ENCODE data around the gene MPHOSPH10.

The MPHOSPH10 gene

DNA sequence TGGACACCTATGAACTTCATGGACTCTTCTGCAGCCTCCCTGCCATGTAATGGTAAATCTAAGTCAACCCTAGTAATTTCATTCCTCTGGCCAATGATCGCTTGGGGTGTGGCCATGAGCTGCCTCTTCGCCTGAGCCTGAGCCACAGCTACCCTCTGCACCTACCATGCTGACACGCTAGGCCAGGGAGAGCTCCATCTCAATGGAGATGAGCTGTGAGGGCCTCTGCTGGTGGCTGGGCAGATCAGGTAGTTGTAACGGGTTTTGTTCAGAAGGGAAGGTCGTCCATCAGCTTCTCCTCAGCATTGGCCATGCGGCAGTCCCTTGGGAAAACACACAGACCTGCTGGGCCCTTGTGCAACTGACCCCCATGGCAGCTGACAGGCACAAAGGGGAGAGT, 24.4 kb downstream of the MPHOSPH10 start:
- peak; percentile 14 for DNase-seq (ENCODE audit: low spot score)
- ChIA-PET CTCF (interaction anchor here (0.6 kb wide), 1 partner anchor 39 kb away, joined by 8 read pairs; no protein-coding TSS in a partner anchor), POLR2A (ENCODE audit: low non-redundant PET) (no interaction called here)
- H3K27ac ChIP-seq: no peak overlapping the region
- TF ChIP-seq, protein P1, sequence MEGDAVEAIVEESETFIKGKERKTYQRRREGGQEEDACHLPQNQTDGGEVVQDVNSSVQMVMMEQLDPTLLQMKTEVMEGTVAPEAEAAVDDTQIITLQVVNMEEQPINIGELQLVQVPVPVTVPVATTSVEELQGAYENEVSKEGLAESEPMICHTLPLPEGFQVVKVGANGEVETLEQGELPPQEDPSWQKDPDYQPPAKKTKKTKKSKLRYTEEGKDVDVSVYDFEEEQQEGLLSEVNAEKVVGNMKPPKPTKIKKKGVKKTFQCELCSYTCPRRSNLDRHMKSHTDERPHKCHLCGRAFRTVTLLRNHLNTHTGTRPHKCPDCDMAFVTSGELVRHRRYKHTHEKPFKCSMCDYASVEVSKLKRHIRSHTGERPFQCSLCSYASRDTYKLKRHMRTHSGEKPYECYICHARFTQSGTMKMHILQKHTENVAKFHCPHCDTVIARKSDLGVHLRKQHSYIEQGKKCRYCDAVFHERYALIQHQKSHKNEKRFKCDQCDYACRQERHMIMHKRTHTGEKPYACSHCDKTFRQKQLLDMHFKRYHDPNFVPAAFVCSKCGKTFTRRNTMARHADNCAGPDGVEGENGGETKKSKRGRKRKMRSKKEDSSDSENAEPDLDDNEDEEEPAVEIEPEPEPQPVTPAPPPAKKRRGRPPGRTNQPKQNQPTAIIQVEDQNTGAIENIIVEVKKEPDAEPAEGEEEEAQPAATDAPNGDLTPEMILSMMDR (conservative IDR thresholded peaks at IDR 0.05; ENCODE audit: low read depth): no peak

DNA sequence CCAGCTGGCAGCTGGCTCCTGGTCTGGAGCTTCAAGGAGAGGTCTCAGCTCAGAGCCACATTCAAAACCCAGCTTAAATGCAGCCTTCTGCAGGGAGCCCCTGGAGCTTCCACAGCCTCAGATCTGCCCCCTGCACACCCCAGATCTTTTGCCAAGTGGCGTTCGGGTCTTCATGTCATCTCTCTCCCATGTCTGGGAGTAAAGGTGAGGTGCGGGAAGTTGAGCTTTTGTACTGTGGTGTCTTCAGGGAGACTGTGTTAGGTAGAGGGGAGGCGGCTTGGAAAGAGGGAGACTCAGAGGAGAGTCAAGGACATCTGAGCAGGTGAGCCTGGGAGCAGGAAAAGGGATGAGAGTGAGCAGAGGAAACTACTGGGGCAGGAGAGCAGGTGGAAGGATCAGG, 25.4 kb downstream of the MPHOSPH10 start:
- TF ChIP-seq, protein P1 (conservative IDR thresholded peaks at IDR 0.05; ENCODE audit: low read depth): no peak
- CTCF ChIA-PET: no interaction called here
- POLR2A ChIA-PET (ENCODE audit: low non-redundant PET): no interaction called here
- H3K27ac ChIP-seq: no peak overlapping the region
- DNase-seq (ENCODE audit: low spot score): no peak

GRCh38 chr2:71156573-71156972, 26.1 kb downstream of the MPHOSPH10 start:
- TF ChIP-seq, protein P1 (conservative IDR thresholded peaks at IDR 0.05; ENCODE audit: low read depth): no peak
- POLR2A ChIA-PET (ENCODE audit: low non-redundant PET): no interaction called here
- no peak overlapping the region for H3K27ac ChIP-seq
- DNase-seq (ENCODE audit: low spot score): peak; percentile 12
- CTCF ChIA-PET: interaction anchor here (1.1 to 1.2 kb wide), 2 partner anchors 13 to 56 kb away, joined by 3 to 6 read pairs; no protein-coding TSS in a partner anchor

- TF ChIP-seq, protein P1 (conservative IDR thresholded peaks at IDR 0.05; ENCODE audit: low read depth): peak; percentile 38
- POLR2A ChIA-PET (ENCODE audit: low non-redundant PET): no interaction called here
- peak; percentile 27 for DNase-seq (ENCODE audit: low spot score)
- CTCF ChIA-PET: interaction anchor here (0.6 to 1.2 kb wide), 4 partner anchors 13 to 260 kb away, joined by 3 to 6 read pairs (median 4); no protein-coding TSS in a partner anchor
- H3K27ac ChIP-seq: no peak overlapping the region
Observed at GRCh38 chr2:71157124-71157793, 26.8 kb downstream of the MPHOSPH10 start.

DNA sequence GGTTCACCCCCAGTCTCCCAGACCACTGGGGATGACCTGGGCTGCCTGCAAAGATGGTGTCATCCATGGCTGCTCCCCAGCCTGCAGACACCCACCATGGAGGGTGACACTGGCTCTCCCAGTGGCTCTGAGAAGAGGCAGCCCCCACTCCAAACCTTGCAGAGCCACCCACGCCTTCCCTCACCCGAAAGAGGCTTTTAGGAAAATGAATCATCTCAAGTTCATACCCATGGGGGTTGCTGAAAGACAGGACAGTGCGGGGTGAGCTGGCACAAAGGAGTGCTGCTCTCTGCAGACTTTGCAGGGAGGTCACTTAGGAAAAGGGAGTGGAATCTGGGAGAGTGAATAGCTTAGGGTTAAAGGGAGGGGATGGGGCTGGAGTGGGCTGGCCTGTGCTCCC, 36.4 kb downstream of the MPHOSPH10 start:
- ChIA-PET CTCF (interaction anchor here (0.5 kb wide), 1 partner anchor 298 kb away, joined by 3 read pairs; no protein-coding TSS in a partner anchor), POLR2A (ENCODE audit: low non-redundant PET) (no interaction called here)
- H3K27ac ChIP-seq: no peak overlapping the region
- TF ChIP-seq, protein P1 (conservative IDR thresholded peaks at IDR 0.05; ENCODE audit: low read depth): no peak
- DNase-seq (ENCODE audit: low spot score): peak; percentile 12

- H3K27ac ChIP-seq: no peak overlapping the region
- CTCF ChIA-PET: interaction anchor here (0.6 kb wide), 1 partner anchor 173 kb away, joined by 3 read pairs; no protein-coding TSS in a partner anchor
- DNase-seq (ENCODE audit: low spot score): no peak
- TF ChIP-seq, protein P1 (conservative IDR thresholded peaks at IDR 0.05; ENCODE audit: low read depth): no peak
- POLR2A ChIA-PET (ENCODE audit: low non-redundant PET): no interaction called here
Observed at GRCh38 chr2:71173096-71173495, 42.7 kb downstream of the MPHOSPH10 start.

All from RWPE1 (cell line).